SK-N-SH (cell line): ENCODE data around the gene HCN4.

Source experiments
- CTCF ChIP-seq: fragments of 200-600 bp; sonication (generic); IDR thresholded peaks from 2 replicates; pipeline ENCODE4 v1.6.1; 2017; ENCODE audit warnings: antibody characterized with exemption, mild to moderate bottlenecking, moderate library complexity
- TF ChIP-seq, protein P1 (sequence below): IDR thresholded peaks from 2 replicates; pipeline ENCODE4 v1.4.0; 2012; ENCODE audit warnings: low read depth

GRCh38 chr15:73366766-73367623 is 1.8 kb downstream of the HCN4 start:
- no peak for TF ChIP-seq CTCF
- TF ChIP-seq, protein P1, sequence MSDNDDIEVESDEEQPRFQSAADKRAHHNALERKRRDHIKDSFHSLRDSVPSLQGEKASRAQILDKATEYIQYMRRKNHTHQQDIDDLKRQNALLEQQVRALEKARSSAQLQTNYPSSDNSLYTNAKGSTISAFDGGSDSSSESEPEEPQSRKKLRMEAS = no peak
